Measurements from ENCODE around the gene TNFSF11. TPM values are rescaled to one million over a fixed set of nuclear protein-coding genes. Genes with fewer than 3 reads are reported as not detected.
"Not testable (repeated sequence)": the region's sequence is repeated elsewhere in the genome, so short reads cannot be mapped to it uniquely, and the experiment has no call there.

Gene TNFSF11
- total RNA-seq, 4 donors from 2014 or later = not detected

DNA sequence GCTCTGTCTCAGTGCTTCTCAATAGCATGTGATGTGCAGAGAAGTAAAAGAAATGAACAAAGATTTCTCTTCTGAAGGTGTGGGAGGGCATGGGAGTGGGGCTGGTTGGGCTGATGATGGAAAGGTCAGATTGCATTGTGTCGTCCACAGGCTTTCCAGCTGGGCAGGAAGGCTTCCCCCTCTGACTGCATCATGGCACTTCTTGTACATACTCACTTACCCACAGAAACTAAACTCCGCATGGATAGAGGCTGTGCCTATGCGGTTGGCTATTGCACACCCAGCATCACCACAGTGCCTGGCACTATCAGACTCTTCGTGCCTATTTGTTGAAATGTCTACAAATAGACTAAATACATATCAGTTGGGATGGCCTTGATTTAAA, 24.4 kb upstream of the TNFSF11 start:
- no peak overlapping the region for H3K4me3 ChIP-seq
- WGBS, 2 donors = 64 to 77% methylated on average over 4 of the region's 4 CpGs
- H3K27me3 ChIP-seq = no peaks in the 10 kb centered on the region
- TF ChIP-seq EP300 (IDR thresholded peaks at IDR 0.05) (no peak), POLR2A (IDR thresholded peaks at IDR 0.05) (no peak)
- TF ChIP-seq, protein P1, sequence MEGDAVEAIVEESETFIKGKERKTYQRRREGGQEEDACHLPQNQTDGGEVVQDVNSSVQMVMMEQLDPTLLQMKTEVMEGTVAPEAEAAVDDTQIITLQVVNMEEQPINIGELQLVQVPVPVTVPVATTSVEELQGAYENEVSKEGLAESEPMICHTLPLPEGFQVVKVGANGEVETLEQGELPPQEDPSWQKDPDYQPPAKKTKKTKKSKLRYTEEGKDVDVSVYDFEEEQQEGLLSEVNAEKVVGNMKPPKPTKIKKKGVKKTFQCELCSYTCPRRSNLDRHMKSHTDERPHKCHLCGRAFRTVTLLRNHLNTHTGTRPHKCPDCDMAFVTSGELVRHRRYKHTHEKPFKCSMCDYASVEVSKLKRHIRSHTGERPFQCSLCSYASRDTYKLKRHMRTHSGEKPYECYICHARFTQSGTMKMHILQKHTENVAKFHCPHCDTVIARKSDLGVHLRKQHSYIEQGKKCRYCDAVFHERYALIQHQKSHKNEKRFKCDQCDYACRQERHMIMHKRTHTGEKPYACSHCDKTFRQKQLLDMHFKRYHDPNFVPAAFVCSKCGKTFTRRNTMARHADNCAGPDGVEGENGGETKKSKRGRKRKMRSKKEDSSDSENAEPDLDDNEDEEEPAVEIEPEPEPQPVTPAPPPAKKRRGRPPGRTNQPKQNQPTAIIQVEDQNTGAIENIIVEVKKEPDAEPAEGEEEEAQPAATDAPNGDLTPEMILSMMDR (IDR thresholded peaks at IDR 0.05) = no peak
- no peaks in the 10 kb centered on the region for H3K36me3 ChIP-seq
- no peak overlapping the region for H3K27ac ChIP-seq
- H3K9me3 ChIP-seq = no peaks in the 10 kb centered on the region
- no peaks in the 10 kb centered on the region for H3K4me1 ChIP-seq
- no peak for DNase-seq (ENCODE audit: low spot score in 2 of 2)

GRCh38 chr13:42551611-42552010, 22.3 kb upstream of the TNFSF11 start:
- H3K27me3 ChIP-seq = no peaks in the 10 kb centered on the region
- H3K36me3 ChIP-seq = no peaks in the 10 kb centered on the region
- H3K9me3 ChIP-seq = no peaks in the 10 kb centered on the region
- H3K4me3 ChIP-seq = no peak overlapping the region
- no peak for DNase-seq (ENCODE audit: low spot score in 2 of 2)
- no peak overlapping the region for H3K27ac ChIP-seq
- WGBS, 2 donors = 92 to 94% methylated on average over 2 of the region's 2 CpGs
- H3K4me1 ChIP-seq = no peaks in the 10 kb centered on the region
- no peak for TF ChIP-seq POLR2A (IDR thresholded peaks at IDR 0.05)
- no peak for TF ChIP-seq EP300 (IDR thresholded peaks at IDR 0.05)
- TF ChIP-seq, protein P1 (IDR thresholded peaks at IDR 0.05) = no peak

GRCh38 chr13:42553098-42554046, 20.6 kb upstream of the TNFSF11 start:
- WGBS, 2 donors = 77 to 81% methylated on average over 3 of the region's 3 CpGs
- Histone ChIP-seq H3K27ac (no peak overlapping the region), H3K27me3 (no peaks in the 10 kb centered on the region), H3K4me3 (no peak overlapping the region), H3K36me3 (no peaks in the 10 kb centered on the region), H3K9me3 (no peaks in the 10 kb centered on the region), H3K4me1 (no peaks in the 10 kb centered on the region)
- no peak for DNase-seq (ENCODE audit: low spot score in 2 of 2)
- no peak for TF ChIP-seq EP300 (IDR thresholded peaks at IDR 0.05)
- TF ChIP-seq POLR2A (IDR thresholded peaks at IDR 0.05) = no peak
- TF ChIP-seq, protein P1 (IDR thresholded peaks at IDR 0.05) = no peak

- Histone ChIP-seq H3K27me3 (no peaks in the 10 kb centered on the region), H3K4me1 (no peaks in the 10 kb centered on the region), H3K9me3 (peaks cover 0 to 6% (median 0%) of the 10 kb centered on the region in 4 donors), H3K27ac (no peak overlapping the region), H3K4me3 (no peak overlapping the region), H3K36me3 (no peaks in the 10 kb centered on the region)
- TF ChIP-seq, protein P1 (IDR thresholded peaks at IDR 0.05) = no peak
- TF ChIP-seq POLR2A (IDR thresholded peaks at IDR 0.05) = no peak
- DNase-seq (ENCODE audit: low spot score in 2 of 2) = no peak
Observed at GRCh38 chr13:42559057-42559456, 14.9 kb upstream of the TNFSF11 start.

DNA sequence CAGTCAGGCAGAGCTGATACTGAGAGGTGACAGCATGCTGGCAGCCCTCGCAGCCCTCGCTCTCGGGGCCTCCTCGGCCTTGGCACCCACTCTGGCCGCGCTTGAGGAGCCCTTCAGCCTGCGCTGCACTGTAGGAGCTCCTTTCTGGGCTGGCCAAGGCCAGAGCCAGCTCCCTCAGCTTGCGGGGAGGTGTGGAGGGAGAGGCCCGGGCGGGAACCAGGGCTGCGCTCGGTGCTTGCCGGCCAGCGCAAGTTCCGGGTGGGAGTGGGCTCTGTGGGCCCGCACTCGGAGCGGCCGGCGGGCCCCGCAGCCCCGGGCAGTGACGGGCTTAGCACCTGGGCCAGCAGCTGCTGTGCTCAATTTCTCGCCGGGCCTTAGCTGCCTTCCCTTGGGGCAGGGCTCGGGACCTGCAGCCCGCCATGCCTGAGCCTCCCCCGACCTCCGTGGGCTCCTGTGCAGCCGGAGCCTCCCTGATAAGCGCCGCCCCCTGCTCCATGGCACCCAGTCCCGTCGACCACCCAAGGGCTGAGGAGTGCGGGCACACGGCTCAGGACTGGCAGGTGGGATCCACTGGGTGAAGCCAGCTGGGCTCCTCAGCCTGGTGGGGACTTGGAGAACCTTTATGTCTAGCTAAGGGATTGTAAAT, 14.3 kb upstream of the TNFSF11 start:
- H3K4me1 ChIP-seq; DNase-seq (ENCODE audit: low spot score in 2 of 2); H3K27me3 ChIP-seq; H3K4me3 ChIP-seq; H3K27ac ChIP-seq; H3K36me3 ChIP-seq: not testable (repeated sequence)
- 97 to 99% methylated on average over 9 to 13 of the region's 36 CpGs for WGBS, 2 donors
- H3K9me3 ChIP-seq = peaks cover 0 to 10% (median 0%) of the 10 kb centered on the region in 4 donors

GRCh38 chr13:42560320-42560719, 13.6 kb upstream of the TNFSF11 start:
- H3K4me3 ChIP-seq, H3K27me3 ChIP-seq: not testable (repeated sequence)

More at GRCh38 chr13:42560320-42560719, 13.6 kb upstream of the TNFSF11 start:
- not testable (repeated sequence) for DNase-seq (ENCODE audit: low spot score in 2 of 2); H3K27ac ChIP-seq; H3K4me1 ChIP-seq; H3K36me3 ChIP-seq
- 68 to 69% methylated on average over 6 of the region's 6 CpGs for WGBS, 2 donors
- H3K9me3 ChIP-seq = peaks cover 0 to 10% (median 0%) of the 10 kb centered on the region in 4 donors
